Dedifferentiated amniotic fluid mesenchymal stem cell (primary cell): ENCODE results near the gene AMOT.

Experiments
- DNase-seq: peaks from one replicate; pipeline ENCODE4 v3.0.0-alpha.2; 2016; ENCODE audit errors: extremely low spot score

Gene AMOT

DNA sequence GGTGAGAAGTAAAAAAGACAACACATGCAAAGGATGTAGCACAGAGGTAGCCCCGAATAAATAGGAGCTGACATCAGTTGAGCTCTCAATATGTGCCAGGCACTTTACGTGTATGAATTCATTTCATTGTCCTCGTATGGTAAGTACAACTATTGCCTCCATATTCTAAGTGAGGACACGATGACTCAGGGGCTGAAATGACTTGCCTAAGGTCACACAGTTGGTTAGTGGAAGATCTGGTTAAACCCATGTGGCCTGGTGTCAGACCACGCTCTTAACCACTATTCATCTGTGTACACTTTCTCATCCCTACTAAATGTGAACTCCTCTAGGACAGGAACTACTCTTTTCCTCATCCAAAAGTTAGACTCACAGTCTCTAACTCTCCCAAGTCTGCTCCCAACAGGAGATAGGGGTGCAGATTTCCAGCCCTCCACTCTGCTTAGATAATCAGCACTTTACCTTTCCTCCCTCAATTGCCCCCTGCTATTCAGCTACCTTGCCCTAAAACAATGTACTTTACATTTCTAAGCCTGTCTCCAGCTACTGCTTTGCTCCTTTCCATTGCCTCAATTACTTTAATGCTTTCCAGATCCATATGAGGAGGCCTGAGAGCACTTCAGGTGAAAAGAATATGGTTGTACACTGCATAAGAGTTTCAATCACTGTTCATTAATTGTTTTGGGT is 102.1 kb downstream of the AMOT start:
- no peak for DNase-seq

DNA sequence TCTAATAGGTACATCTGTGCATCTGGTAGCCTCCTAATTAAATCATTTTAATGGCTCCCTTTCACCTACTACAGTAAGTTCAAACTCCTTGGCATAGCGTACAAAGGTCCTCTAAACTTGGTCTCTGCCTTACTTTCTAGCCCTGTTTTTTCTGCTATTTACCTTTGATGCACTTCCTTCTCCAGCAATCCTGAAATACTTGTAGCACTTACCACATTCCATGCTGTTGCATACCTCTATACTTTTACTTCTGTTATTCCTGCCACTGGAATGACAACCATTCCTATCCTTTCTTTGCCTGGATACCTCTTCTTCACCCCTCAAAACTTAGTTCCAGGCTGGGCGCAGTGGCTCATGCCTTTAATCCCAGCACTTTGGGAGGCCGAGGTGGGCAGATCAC is 104.3 kb downstream of the AMOT start:
- no peak for DNase-seq

DNA sequence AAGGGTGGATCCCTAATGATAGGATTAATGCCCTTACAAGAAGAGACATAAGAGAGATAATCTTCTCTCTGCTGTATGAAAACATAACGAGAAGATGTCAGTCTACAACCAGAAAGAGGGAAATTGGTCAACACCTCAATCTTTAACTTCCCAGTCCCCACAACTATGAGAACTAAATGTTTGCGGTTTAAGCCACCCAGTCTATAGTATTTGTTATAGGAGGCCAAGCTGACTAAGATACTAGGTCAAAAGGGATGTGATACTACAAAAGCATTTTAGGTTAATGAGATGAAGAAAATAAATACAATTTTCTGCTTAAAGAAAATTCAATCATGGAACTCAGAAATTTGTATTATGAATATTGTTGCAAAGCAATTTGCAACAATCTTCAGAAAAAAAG is 105.5 kb downstream of the AMOT start:
- no peak for DNase-seq

DNA sequence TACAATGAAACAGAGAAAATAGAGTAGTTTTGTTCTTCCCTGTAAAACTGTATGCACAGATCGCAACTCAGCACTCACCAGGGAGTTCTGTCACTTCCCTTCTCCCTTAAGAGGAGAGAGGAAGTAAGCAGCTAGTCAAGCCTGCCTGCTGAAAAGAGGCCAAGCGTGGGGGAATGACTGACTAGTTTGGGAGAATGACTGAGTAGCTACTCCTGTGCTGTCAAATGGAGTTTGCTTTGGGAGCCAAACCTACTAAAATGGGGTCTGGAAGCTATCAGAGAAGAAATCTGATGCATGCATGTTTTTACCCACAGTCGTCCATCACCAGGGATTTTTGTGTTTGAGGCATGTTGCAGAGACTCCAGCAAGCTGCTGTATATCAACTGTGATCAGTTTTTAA is 106.3 kb downstream of the AMOT start:
- DNase-seq = no peak

DNA sequence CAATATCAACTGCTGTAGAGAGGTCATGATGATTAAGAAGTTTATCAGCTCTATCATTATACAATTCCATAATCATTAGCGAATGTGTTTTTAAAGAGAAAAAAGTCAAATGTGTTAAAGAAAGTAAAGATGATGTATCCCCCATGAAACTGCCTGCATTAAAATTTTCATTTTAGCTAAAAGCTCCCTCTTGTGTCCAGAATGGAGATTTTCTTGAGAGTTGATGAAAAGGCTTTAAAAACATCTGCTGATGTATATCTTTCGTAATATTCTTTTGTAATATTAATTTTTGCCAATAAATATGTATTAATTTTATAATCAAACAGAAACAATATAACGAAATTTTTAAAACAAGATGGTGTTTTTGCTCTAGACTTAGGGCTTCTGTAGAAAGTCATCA is 108.8 kb downstream of the AMOT start:
- DNase-seq = no peak
